ENCODE results near the gene SH3BP4. TPM values are rescaled to one million over a fixed set of nuclear protein-coding genes. Genes with fewer than 3 reads are reported as not detected.

SH3BP4 gene
- 18.9 and 20.3 TPM in 2 replicates for total RNA-seq (2014; rRNA removed; shearing (Covaris generic))

GRCh38 chr2:234951664-234952269, at the start of gene SH3BP4:
TSS of gene SH3BP4 (plus strand) at chr2:234952017. CDS start at chr2:235035003, 82,986 bp downstream.

Data from A375 (cell line).